Adrenal gland (tissue), 5 donors: ENCODE measurements around the gene ALKAL2.

Experiments
- CTCF ChIP-seq, 6 experiments: fragments of 450-650 bp in 4 of 6; fragments of 200-600 bp in 2 of 6; sonication (generic) in 1 of 6; IDR thresholded peaks; 1 replicate in 5 of 6; 2 replicates in 1 of 6; pipeline versions ENCODE4 v1.5.1 to v1.8.0; 2016 to 2021; ENCODE audit warnings: antibody characterized with exemption in 6 of 6, mild to moderate bottlenecking in 2 of 6, moderate library complexity in 1 of 6
- POLR2A ChIP-seq, 2 donors: fragments of 450-650 bp; IDR thresholded peaks; one replicate each; pipeline ENCODE4 v1.6.1; 2017; ENCODE audit warnings: antibody characterized with exemption in 2 of 2, mild to moderate bottlenecking in 2 of 2, moderate library complexity in 1 of 2
- donor health status: DM: no; HTN: no; CAD: no.

- no peak for TF ChIP-seq CTCF (IDR thresholded peaks at IDR 0.05)
- TF ChIP-seq POLR2A (IDR thresholded peaks at IDR 0.05), result no peak
These were observed 29.0 kb downstream of the ALKAL2 start for GRCh38 chr2:258933-259332.
